HG03460 (cell line): ENCODE results near the gene TMEM242.

Experiments used
- ATAC-seq: cut with Tn5 transposase; IDR thresholded peaks from one replicate; pipeline ENCODE4 v1.9.1; 2021; ENCODE audit not compliant: unreplicated experiment

The TMEM242 gene

GRCh38 chr6:157272866-157273755, 50.2 kb downstream of the TMEM242 start:
- ATAC-seq: no peak

- ATAC-seq: no peak
Observed at GRCh38 chr6:157272372-157272771, 50.9 kb downstream of the TMEM242 start.

DNA sequence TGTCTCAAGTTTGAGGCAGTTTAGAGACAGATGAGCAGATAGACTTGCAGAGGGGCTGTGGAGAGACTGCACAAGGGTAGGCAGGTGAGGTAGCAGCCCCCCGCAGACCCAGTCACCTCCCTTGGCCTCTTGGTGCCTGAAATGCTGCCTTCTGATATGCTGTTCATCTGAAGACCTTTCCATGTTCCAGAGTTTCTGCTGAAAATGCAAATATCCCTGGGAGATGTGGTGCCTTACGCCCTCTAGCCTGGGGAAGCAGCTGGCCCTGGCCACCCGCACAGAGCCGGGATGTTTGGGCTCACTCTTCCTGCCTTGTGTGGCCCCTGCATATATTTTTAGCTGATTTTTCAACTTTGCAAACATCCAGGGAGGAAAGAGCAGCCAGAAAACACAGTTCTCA, 51.4 kb downstream of the TMEM242 start:
- ATAC-seq: no peak

GRCh38 chr6:157271441-157271840, 51.9 kb downstream of the TMEM242 start:
- ATAC-seq: no peak

- ATAC-seq: no peak
Observed at GRCh38 chr6:157270916-157271315, 52.4 kb downstream of the TMEM242 start.

- ATAC-seq: no peak
Observed at GRCh38 chr6:157270308-157270707, 53.0 kb downstream of the TMEM242 start.

GRCh38 chr6:157269261-157269794, 54.0 kb downstream of the TMEM242 start:
- no peak for ATAC-seq

DNA sequence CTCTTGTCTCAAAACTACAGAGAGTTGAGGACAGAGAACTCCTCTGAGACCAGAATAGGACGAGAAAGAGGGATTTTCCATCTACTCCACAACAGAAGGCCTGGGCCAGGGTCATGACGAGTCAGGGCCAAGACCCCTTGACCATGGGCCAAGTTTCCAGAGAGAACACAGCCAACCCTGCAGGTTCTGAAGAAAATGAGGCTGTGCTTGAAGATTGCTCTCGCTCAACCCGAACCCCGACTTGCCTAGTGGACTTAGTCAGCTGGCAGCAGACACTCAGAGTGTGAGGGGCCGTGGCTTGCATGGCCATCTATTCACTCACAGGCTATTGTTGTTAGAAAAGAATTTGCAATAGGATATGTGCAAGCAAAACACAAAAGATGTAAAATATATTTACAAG, 54.5 kb downstream of the TMEM242 start:
- ATAC-seq: no peak

DNA sequence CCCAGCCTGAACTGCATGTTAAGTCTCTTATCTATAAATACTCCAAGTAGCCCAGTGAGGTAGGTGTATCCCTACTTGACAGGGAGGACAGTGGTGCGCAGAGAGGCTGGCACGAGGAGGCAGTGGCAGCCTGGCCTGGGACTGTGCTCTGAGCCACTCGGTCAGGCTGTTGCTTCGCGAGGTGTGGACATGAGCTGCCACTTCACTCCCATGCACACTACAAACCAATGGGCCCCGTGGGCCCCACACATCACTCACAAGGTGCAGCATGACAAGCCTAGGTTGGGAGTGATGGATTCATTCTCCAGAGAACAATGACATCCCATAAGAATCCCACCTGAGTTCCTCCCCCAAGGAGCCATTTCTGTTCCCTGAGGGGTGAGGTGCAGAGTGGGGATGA, 54.9 kb downstream of the TMEM242 start:
- ATAC-seq: no peak

GRCh38 chr6:157267654-157268053, 55.7 kb downstream of the TMEM242 start:
- no peak for ATAC-seq

DNA sequence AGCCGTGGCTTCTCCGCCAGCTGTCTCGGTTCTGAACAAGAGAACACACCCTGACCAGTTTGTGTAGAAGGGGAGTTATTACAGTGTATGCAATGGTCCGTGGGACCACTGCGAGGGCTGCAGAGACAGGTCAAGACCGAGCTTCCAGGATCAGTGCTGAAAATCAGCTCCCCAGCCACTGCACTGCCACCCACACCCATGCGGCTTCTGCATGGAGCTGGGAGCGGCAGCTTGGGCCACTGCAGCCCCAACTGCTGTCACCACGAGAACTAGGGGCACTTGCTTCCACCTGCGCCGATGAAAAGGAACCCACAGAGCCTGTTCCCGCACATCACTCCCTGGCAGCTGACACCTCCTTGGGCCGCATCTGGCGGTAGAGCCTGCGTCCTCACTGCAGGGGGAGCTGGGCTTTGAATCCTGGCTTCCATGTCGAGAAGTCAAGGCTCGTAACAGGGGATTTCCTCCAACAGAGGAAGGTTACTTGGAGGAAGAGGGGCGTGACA, 56.2 kb downstream of the TMEM242 start:
- ATAC-seq: no peak

GRCh38 chr6:157266274-157267101, 56.8 kb downstream of the TMEM242 start:
- no peak for ATAC-seq

GRCh38 chr6:157265635-157266034, 57.7 kb downstream of the TMEM242 start:
- no peak for ATAC-seq

DNA sequence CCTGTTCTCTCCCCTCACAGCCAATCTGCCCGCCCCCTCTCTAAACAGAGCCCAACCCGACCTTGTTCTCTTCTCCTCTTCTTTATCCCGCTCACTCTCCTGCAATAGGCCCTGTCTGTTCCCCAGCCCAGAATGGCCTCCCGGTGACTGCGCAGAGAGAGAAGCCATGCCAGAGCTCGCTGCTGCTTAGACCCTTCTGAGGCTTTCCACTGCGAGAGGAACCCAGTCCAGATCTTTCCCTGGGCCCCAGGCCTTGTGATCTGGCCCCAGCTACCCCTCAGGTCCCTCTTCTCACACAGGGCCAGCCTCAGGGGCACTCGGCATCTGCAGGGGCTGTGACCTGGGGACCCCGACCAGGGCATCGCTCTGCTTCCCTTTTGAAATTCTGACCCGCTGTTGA, 58.1 kb downstream of the TMEM242 start:
- ATAC-seq: no peak

GRCh38 chr6:157264701-157265100, 58.6 kb downstream of the TMEM242 start:
- no peak for ATAC-seq

DNA sequence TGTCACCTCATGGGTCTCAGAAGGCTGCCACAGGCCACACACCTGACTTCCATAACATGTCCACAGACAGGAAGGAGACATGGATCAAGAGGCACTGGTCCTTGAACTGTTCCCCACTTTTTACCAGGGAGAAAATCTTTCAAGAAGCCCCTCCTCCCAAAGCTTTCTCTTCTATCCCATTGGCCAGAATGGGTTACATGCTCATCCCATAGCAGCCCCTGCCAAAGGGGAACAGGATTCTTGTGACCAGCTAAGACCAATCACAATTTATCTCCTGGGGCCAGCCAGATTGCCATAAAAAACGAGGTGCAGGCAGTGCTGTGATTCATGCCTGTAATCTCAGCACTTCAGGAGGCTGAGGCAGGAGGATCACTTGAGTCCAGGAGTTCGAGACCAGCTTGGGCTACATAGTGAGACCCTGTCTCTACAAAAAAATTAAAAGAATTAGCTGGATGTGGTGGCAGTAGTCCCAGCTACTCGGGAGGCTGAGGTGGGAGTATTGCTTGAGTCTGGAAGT, 59.4 kb downstream of the TMEM242 start:
- no peak for ATAC-seq

- ATAC-seq: no peak
Observed at GRCh38 chr6:157263146-157263545, 60.2 kb downstream of the TMEM242 start.

- ATAC-seq: no peak
Observed at GRCh38 chr6:157261606-157262005, 61.7 kb downstream of the TMEM242 start.

DNA sequence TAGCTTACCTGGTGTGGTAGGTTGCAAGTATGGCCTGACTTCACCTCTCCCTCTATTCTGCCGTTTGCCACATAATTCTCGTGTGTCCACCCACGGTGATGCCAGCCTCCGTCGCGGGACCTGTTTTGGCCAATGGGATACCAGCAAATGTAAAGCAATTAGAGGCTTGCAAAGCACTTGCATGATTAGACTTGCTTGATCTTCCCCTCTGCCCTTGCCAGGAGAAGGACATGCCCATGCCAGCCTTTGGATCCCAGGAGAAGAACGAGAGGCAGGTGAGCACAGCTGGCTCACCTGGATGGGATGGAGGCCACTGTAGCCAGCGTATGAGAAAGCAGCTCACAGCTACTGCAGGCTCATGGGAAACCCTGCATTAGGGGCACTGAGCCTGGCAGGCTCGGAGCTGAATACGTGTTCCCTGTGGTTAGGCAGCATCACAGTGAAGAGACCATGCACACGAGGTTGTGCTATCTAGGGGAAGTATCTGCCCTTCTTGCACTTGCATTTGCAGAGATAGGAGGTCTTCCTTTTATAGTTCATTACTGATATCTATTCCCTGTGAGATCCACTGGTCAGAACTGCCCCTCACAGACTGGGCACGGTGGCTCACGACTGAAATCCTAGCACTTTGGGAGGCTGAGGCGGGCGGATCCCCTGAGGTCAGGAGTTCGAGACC, 62.4 kb downstream of the TMEM242 start:
- no peak for ATAC-seq

GRCh38 chr6:157259443-157259842, 63.9 kb downstream of the TMEM242 start:
- no peak for ATAC-seq

DNA sequence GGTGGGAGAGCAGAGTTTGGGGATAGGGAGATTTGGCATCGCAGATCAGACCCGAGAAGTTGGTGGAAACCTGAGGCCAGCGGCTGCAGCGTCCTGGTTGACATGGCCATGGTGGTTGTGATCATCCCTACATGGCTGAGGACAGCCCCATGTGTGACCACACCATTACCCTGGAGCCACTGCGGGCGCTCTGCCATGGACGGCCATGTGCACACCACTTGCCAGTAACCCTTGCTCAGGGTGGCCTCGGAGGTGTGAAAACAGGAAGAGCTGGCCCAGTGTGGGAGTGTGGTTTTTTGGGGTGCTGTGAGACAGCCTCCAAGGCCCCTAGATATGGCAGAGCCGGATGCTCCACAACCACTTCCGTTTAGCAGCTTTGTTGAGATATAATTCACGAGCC, 64.4 kb downstream of the TMEM242 start:
- no peak for ATAC-seq
